ENCODE results near the gene GOLIM4. TPM values are rescaled to one million over a fixed set of nuclear protein-coding genes. Genes with fewer than 3 reads are reported as not detected.

GOLIM4 gene
- total and polyA plus RNA-seq, 2 experiments from 2014 or later, result 45.3 to 67.2 TPM

DNA sequence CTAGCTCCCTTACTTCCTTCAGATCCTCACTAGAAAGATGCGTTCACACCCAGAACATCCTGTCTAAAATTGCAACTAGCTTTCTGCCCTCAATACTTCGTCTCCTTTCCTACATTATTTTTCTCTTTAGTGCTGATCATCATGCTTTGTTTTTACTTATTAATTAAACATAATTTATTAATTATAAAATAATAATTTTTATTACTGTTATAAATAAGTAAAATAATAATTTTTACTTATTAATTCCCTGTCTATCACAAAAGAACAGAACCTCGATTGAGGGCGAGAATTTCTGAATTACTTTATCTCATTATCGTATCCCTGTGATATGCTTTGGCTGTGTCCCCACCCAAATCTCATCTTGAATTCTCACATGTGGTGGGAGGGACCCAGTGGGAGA is 41.3 kb downstream of the GOLIM4 start:
- no peak overlapping the region for H3K4me2 ChIP-seq
- peaks cover 5% of the 10 kb centered on the region for H4K20me1 ChIP-seq (ENCODE audit: insufficient read depth, poor library complexity, severe bottlenecking)
- no peaks in the 10 kb centered on the region for H3K36me3 ChIP-seq (replicated peaks; ENCODE audit: insufficient read depth, low read depth)
- H3K27ac ChIP-seq, result peak overlapping the region; percentile 42
- no peak overlapping the region for H3K4me3 ChIP-seq
- H3K27me3 ChIP-seq, result no peaks in the 10 kb centered on the region
- H3K9me2 ChIP-seq (replicated peaks; ENCODE audit: insufficient read depth), result no peaks in the 10 kb centered on the region
- TF ChIP-seq EZH2 (IDR thresholded peaks at IDR 0.05; ENCODE audit: borderline replicate concordance) (no peak), EZH2phosphoT487 (IDR thresholded peaks at IDR 0.05; ENCODE audit: low read depth, severe bottlenecking, unreplicated experiment) (no peak)
- TF ChIP-seq, protein P1, sequence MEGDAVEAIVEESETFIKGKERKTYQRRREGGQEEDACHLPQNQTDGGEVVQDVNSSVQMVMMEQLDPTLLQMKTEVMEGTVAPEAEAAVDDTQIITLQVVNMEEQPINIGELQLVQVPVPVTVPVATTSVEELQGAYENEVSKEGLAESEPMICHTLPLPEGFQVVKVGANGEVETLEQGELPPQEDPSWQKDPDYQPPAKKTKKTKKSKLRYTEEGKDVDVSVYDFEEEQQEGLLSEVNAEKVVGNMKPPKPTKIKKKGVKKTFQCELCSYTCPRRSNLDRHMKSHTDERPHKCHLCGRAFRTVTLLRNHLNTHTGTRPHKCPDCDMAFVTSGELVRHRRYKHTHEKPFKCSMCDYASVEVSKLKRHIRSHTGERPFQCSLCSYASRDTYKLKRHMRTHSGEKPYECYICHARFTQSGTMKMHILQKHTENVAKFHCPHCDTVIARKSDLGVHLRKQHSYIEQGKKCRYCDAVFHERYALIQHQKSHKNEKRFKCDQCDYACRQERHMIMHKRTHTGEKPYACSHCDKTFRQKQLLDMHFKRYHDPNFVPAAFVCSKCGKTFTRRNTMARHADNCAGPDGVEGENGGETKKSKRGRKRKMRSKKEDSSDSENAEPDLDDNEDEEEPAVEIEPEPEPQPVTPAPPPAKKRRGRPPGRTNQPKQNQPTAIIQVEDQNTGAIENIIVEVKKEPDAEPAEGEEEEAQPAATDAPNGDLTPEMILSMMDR (IDR thresholded peaks at IDR 0.05; ENCODE audit: poor library complexity), result no peak
- no peaks in the 10 kb centered on the region for H3K9me3 ChIP-seq (ENCODE audit: low read depth)
- H3K4me1 ChIP-seq (ENCODE audit: insufficient read depth), result peaks cover 17% of the 10 kb centered on the region
- no peak overlapping the region for H2AFZ ChIP-seq
- peaks cover 89% of the 10 kb centered on the region for H3K79me2 ChIP-seq
- 95% methylated on average over 5 of the region's 5 CpGs for WGBS (ENCODE audit: low lambda C conversion rate, missing lambda C conversion rate)
- no peak for DNase-seq (ENCODE audit: low spot score)

DNA sequence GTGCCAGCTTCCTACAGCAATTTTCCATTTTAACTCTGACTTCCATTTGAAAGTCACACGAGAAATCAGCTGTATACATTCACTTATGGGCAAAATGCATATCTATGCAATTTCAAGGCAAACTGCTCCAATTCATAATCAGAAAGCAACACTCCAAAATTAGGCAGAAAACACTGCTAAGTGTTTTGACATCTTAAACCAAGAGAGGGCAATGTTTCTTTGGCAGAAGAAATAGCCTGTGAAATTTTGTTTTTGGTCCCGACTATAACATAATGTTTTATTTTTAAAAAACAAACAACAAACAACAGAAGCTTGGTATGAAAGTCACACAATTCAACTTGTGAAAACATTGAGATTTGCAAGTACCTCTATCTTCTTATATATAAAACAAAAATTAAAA is 42.6 kb downstream of the GOLIM4 start:
- H3K9me3 ChIP-seq (ENCODE audit: low read depth), result no peaks in the 10 kb centered on the region
- H2AFZ ChIP-seq, result no peak overlapping the region
- H3K4me3 ChIP-seq, result no peak overlapping the region
- H3K79me2 ChIP-seq, result peaks cover 89% of the 10 kb centered on the region
- H3K36me3 ChIP-seq (replicated peaks; ENCODE audit: insufficient read depth, low read depth), result no peaks in the 10 kb centered on the region
- no peak overlapping the region for H3K27ac ChIP-seq
- no peak overlapping the region for H3K4me2 ChIP-seq
- H3K27me3 ChIP-seq, result no peaks in the 10 kb centered on the region
- 62% methylated on average over 2 of the region's 2 CpGs for WGBS (ENCODE audit: low lambda C conversion rate, missing lambda C conversion rate)
- TF ChIP-seq, protein P1 (IDR thresholded peaks at IDR 0.05; ENCODE audit: poor library complexity), result peak; percentile 18
- TF ChIP-seq EZH2phosphoT487 (IDR thresholded peaks at IDR 0.05; ENCODE audit: low read depth, severe bottlenecking, unreplicated experiment), result no peak
- H3K4me1 ChIP-seq (ENCODE audit: insufficient read depth), result peaks cover 17% of the 10 kb centered on the region
- DNase-seq (ENCODE audit: low spot score), result no peak
- peaks cover 5% of the 10 kb centered on the region for H4K20me1 ChIP-seq (ENCODE audit: insufficient read depth, poor library complexity, severe bottlenecking)
- H3K9me2 ChIP-seq (replicated peaks; ENCODE audit: insufficient read depth), result no peaks in the 10 kb centered on the region

DNA sequence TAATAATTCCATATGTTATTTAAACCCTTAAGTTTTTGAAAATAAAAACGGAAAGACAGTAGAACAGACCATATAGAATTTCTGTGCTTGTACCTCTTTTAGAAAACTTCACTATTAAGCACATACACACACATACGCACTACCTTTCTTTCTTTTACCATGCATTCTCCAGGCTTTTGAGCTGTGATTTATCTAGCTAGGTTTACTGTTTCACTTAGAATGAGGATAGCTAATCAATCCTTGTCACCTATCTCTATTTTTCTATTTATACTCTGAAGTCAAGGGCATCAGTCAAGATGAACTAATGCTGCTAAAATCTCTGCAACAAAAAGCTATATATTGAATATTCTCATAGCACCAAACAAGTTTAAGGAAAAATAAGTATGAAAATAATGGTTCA is 43.2 kb downstream of the GOLIM4 start:
- H2AFZ ChIP-seq, result no peak overlapping the region
- H3K27ac ChIP-seq, result peak overlapping the region; percentile 9
- no peaks in the 10 kb centered on the region for H3K9me2 ChIP-seq (replicated peaks; ENCODE audit: insufficient read depth)
- 61% methylated on average over 2 of the region's 2 CpGs for WGBS (ENCODE audit: low lambda C conversion rate, missing lambda C conversion rate)
- H3K4me3 ChIP-seq, result no peak overlapping the region
- H4K20me1 ChIP-seq (ENCODE audit: insufficient read depth, poor library complexity, severe bottlenecking), result peaks cover 6% of the 10 kb centered on the region
- H3K79me2 ChIP-seq, result peaks cover 89% of the 10 kb centered on the region
- H3K27me3 ChIP-seq, result no peaks in the 10 kb centered on the region
- no peak for DNase-seq (ENCODE audit: low spot score)
- H3K4me1 ChIP-seq (ENCODE audit: insufficient read depth), result peaks cover 17% of the 10 kb centered on the region
- no peaks in the 10 kb centered on the region for H3K36me3 ChIP-seq (replicated peaks; ENCODE audit: insufficient read depth, low read depth)
- TF ChIP-seq EZH2 (IDR thresholded peaks at IDR 0.05; ENCODE audit: borderline replicate concordance) (no peak), EZH2phosphoT487 (IDR thresholded peaks at IDR 0.05; ENCODE audit: low read depth, severe bottlenecking, unreplicated experiment) (no peak)
- TF ChIP-seq, protein P1 (IDR thresholded peaks at IDR 0.05; ENCODE audit: poor library complexity), result no peak
- no peak overlapping the region for H3K4me2 ChIP-seq
- no peaks in the 10 kb centered on the region for H3K9me3 ChIP-seq (ENCODE audit: low read depth)
